A673 (cell line): ENCODE measurements around the gene HMGXB4.

ENCODE experiments used
- CTCF ChIP-seq: fragments of 300-800, 200-600 bp; sonication (generic); conservative IDR thresholded peaks from 2 replicates; pipeline ENCODE4 v1.5.1; 2017; ENCODE audit warnings: low read depth, mild to moderate bottlenecking, antibody characterized with exemption, low read length, moderate library complexity, mixed read lengths
- EZH2 ChIP-seq: fragments of 200-600 bp; sonication (generic); IDR thresholded peaks from 2 replicates; pipeline ENCODE4 v1.6.1; 2017; ENCODE audit warnings: borderline replicate concordance, low read depth, mild to moderate bottlenecking, mixed read lengths, antibody characterized with exemption, low read length; ENCODE audit not compliant: poor library complexity, severe bottlenecking

GRCh38 chr22:35299217-35299672 is 42.0 kb downstream of the HMGXB4 start:
- TF ChIP-seq CTCF (no peak), EZH2 (no peak)
